Measurements from ENCODE around the gene DGCR6. TPM values are rescaled to one million over a fixed set of nuclear protein-coding genes. Genes with fewer than 3 reads are reported as not detected.
A peak's percentile ranks its signal among the peaks of the same experiment; 100 is the strongest.
"Not testable (repeated sequence)": the region's sequence is repeated elsewhere in the genome, so short reads cannot be mapped to it uniquely, and the experiment has no call there.

Gene DGCR6
- total RNA-seq, 2 donors from 2014 or later: 1.0 to 3.5 TPM

- DNase-seq (ENCODE audit: low spot score): no peak
- intact Hi-C loops (cut with DNase I): no loop called here
These were observed 20.9 kb downstream of the DGCR6 start for GRCh38 chr22:18927020-18927419.

GRCh38 chr22:18927573-18927972, 21.5 kb downstream of the DGCR6 start:
- DNase-seq (ENCODE audit: low spot score): no peak
- intact Hi-C loops (cut with DNase I): no loop called here

GRCh38 chr22:18929459-18929858, 23.3 kb downstream of the DGCR6 start:
- DNase-seq (ENCODE audit: low spot score): no peak

GRCh38 chr22:18931905-18932652, 26.0 kb downstream of the DGCR6 start:
- intact Hi-C loops (cut with DNase I): no loop called here
- DNase-seq (ENCODE audit: low spot score): no peak

More at GRCh38 chr22:18929459-18929858, 23.3 kb downstream of the DGCR6 start:
- intact Hi-C loops (cut with DNase I): no loop called here

- intact Hi-C loops (cut with DNase I): no loop called here
These were observed 27.8 kb downstream of the DGCR6 start for GRCh38 chr22:18933914-18934313.

GRCh38 chr22:18934688-18935087, 28.6 kb downstream of the DGCR6 start:
- intact Hi-C loops (cut with DNase I); DNase-seq (ENCODE audit: low spot score): not testable (repeated sequence)

More at GRCh38 chr22:18933914-18934313, 27.8 kb downstream of the DGCR6 start:
- DNase-seq (ENCODE audit: low spot score): no peak

- intact Hi-C loops (cut with DNase I): no loop called here
- DNase-seq (ENCODE audit: low spot score): no peak
These were observed 29.9 kb downstream of the DGCR6 start, which contains the start of gene PRODH for GRCh38 chr22:18935889-18936529. Gene PRODH (minus strand): TSS chr22:18936293. CDS start chr22:18936287, 6 bp downstream.

- DNase-seq (ENCODE audit: low spot score); intact Hi-C loops (cut with DNase I): not testable (repeated sequence)
These were observed 32.6 kb downstream of the DGCR6 start for GRCh38 chr22:18938691-18939090.

GRCh38 chr22:18947105-18947504, 41.0 kb downstream of the DGCR6 start:
- DNase-seq (ENCODE audit: low spot score); intact Hi-C loops (cut with DNase I): not testable (repeated sequence)

- intact Hi-C loops (cut with DNase I): no loop called here
- DNase-seq (ENCODE audit: low spot score): peak; percentile 75
These were observed 41.8 kb downstream of the DGCR6 start for GRCh38 chr22:18947905-18948304.

- DNase-seq (ENCODE audit: low spot score): peak; percentile 62
- intact Hi-C loops (cut with DNase I): no loop called here
These were observed 44.0 kb downstream of the DGCR6 start for GRCh38 chr22:18950141-18950540.

- no peak for DNase-seq (ENCODE audit: low spot score)
- intact Hi-C loops (cut with DNase I): no loop called here
These were observed 45.9 kb downstream of the DGCR6 start for GRCh38 chr22:18952022-18952421.

GRCh38 chr22:18953128-18953527, 47.0 kb downstream of the DGCR6 start:
- intact Hi-C loops (cut with DNase I): not testable (repeated sequence)
- peak; percentile 77 for DNase-seq (ENCODE audit: low spot score)

GRCh38 chr22:18954303-18954989, 48.3 kb downstream of the DGCR6 start:
- DNase-seq (ENCODE audit: low spot score): peak; percentile 90
- intact Hi-C loops (cut with DNase I): not testable (repeated sequence)

- DNase-seq (ENCODE audit: low spot score): peak; percentile 78
These were observed 49.0 kb downstream of the DGCR6 start for GRCh38 chr22:18954990-18955571.

GRCh38 chr22:18955696-18956095, 49.6 kb downstream of the DGCR6 start:
- peak; percentile 54 for DNase-seq (ENCODE audit: low spot score)
- intact Hi-C loops (cut with DNase I): no loop called here

More at GRCh38 chr22:18954990-18955571, 49.0 kb downstream of the DGCR6 start:
- intact Hi-C loops (cut with DNase I): no loop called here

- DNase-seq (ENCODE audit: low spot score): peak; percentile 62
- intact Hi-C loops (cut with DNase I): not testable (repeated sequence)
These were observed 50.2 kb downstream of the DGCR6 start for GRCh38 chr22:18956121-18956895.

GRCh38 chr22:18956956-18957355, 50.8 kb downstream of the DGCR6 start:
- intact Hi-C loops (cut with DNase I); DNase-seq (ENCODE audit: low spot score): not testable (repeated sequence)

Data from posterior vena cava (tissue), 2 donors.